HCT116 (cell line): ENCODE measurements around the gene SNX9. TPM values are rescaled to one million over a fixed set of nuclear protein-coding genes. Genes with fewer than 3 reads are reported as not detected.
"Not testable (repeated sequence)": the region's sequence is repeated elsewhere in the genome, so short reads cannot be mapped to it uniquely, and the experiment has no call there.

ENCODE experiments used
- ATAC-seq: fragments of 200-7000 bp; cut with Tn5 transposase; 2 replicates; pipeline ENCODE4 v1.9.1; 2020; ENCODE audit warnings: mild to moderate bottlenecking, moderate library complexity
- BruUV-seq: library from RNA; stranded (reverse); fragments of 400-500 nt; replicated peaks from 2 replicates; lab custom pipeline; 2021; lab: Mats Ljungman, UMichigan
- CTCF ChIA-PET: fragments of 300-600 bp; sonication (Branson Sonifier 250); formaldehyde crosslinking; loops from one replicate; lab custom pipeline; 2021; ENCODE audit warnings: antibody characterized with exemption; lab: Charles Lee
- POLR2A ChIA-PET: fragments of 300-600, 350-600 bp; sonication (Branson Sonifier 250); formaldehyde crosslinking; loops from one replicate; lab custom pipeline; 2021; ENCODE audit warnings: antibody characterized with exemption; lab: Charles Lee
- RAD21 ChIA-PET, 2 experiments: fragments of 300-600 bp; sonication (Branson Sonifier 250); formaldehyde crosslinking; loops; one replicate each; lab custom pipeline; 2023; ENCODE audit warnings: low total read pairs in 2 of 2; ENCODE audit not compliant: uncharacterized antibody in 2 of 2, unreplicated experiment in 2 of 2, low non-redundant PET in 1 of 2; lab: Charles Lee
- DNase-seq: peaks from one replicate; pipeline ENCODE4 v3.0.0-alpha.2; 2010; ENCODE audit warnings: low read depth, low spot score
- H2AFZ ChIP-seq: fragments of 200-600 bp; shearing (Covaris generic), sonication (generic); 2 replicates; pipeline ENCODE4 v1.6.1; 2017; ENCODE audit warnings: low read depth, mixed run types, mixed read lengths, antibody characterized with exemption, low read length; ENCODE audit not compliant: poor library complexity, severe bottlenecking
- H3K27ac ChIP-seq: 2 replicates; pipeline ENCODE4 v1.5.1; 2012; ENCODE audit warnings: low read depth, low read length
- H3K27me3 ChIP-seq: fragments of 200-600 bp; sonication (generic); 2 replicates; pipeline ENCODE4 v1.6.1; 2016; ENCODE audit warnings: mixed run types, low read length, mixed read lengths; ENCODE audit not compliant: insufficient read depth
- H3K36me3 ChIP-seq, 2 experiments: fragments of 200-500 bp in 1 of 2; fragments of 200-600 bp in 1 of 2; sonication (Bioruptor generic) in 1 of 2; sonication (generic) in 1 of 2; 2 replicates each; pipeline versions ENCODE4 v1.5.1 to v1.6.1; 2014 to 2016; ENCODE audit warnings: low read length in 2 of 2, inconsistent platforms in 1 of 2, mixed read lengths in 1 of 2, mixed run types in 1 of 2; ENCODE audit not compliant: insufficient read depth in 2 of 2, control insufficient read depth in 1 of 2
- H3K4me1 ChIP-seq, 2 experiments: fragments of 200-600 bp in 1 of 2; sonication (generic) in 1 of 2; 2 replicates each; pipeline versions ENCODE4 v1.5.1 to v1.6.1; 2012 to 2017; ENCODE audit warnings: low read length in 2 of 2, inconsistent platforms in 1 of 2, mild to moderate bottlenecking in 1 of 2, mixed read lengths in 1 of 2, mixed run types in 1 of 2, moderate library complexity in 1 of 2; ENCODE audit not compliant: insufficient read depth in 2 of 2, control insufficient read depth in 1 of 2
- H3K4me2 ChIP-seq: fragments of 200-600 bp; sonication (generic); 2 replicates; pipeline ENCODE4 v1.6.1; 2017; ENCODE audit warnings: mixed run types, low read length, mixed read lengths
- H3K4me3 ChIP-seq, 2 experiments: fragments of 200-600 bp in 1 of 2; sonication (generic) in 1 of 2; replicated peaks in 1 of 2; 2 replicates each; pipeline ENCODE4 v1.5.1; 2011 to 2016; ENCODE audit warnings: low read length in 2 of 2, control low read depth in 1 of 2, low read depth in 1 of 2, mild to moderate bottlenecking in 1 of 2, mixed read lengths in 1 of 2, mixed run types in 1 of 2
- H3K79me2 ChIP-seq: fragments of 200-600 bp; sonication (generic); 2 replicates; pipeline ENCODE4 v1.6.1; 2017; ENCODE audit warnings: mild to moderate bottlenecking, mixed run types, low read length, moderate library complexity, mixed read lengths; ENCODE audit not compliant: insufficient read depth
- H3K9ac ChIP-seq: fragments of 200-600 bp; sonication (generic); 2 replicates; pipeline ENCODE4 v1.6.1; 2016; ENCODE audit warnings: low read length, mixed read lengths
- H3K9me2 ChIP-seq: fragments of 200-600 bp; sonication (generic), shearing (Covaris generic); 2 replicates; pipeline ENCODE4 v1.6.1; 2017; ENCODE audit warnings: mixed run types, mild to moderate bottlenecking, moderate library complexity; ENCODE audit not compliant: insufficient read depth
- H3K9me3 ChIP-seq, 2 experiments: fragments of 200-500 bp in 1 of 2; fragments of 200-600 bp in 1 of 2; sonication (Bioruptor generic) in 1 of 2; sonication (generic) in 1 of 2; 2 replicates each; pipeline ENCODE4 v1.6.1; 2014 to 2017; ENCODE audit warnings: low read length in 2 of 2, mixed read lengths in 2 of 2, inconsistent platforms in 1 of 2, low read depth in 1 of 2, mild to moderate bottlenecking in 1 of 2, mixed run types in 1 of 2, moderate library complexity in 1 of 2; ENCODE audit not compliant: control insufficient read depth in 1 of 2, insufficient read depth in 1 of 2
- H4K20me1 ChIP-seq: fragments of 200-600 bp; sonication (generic), shearing (Covaris generic); 2 replicates; pipeline ENCODE4 v1.6.1; 2017; ENCODE audit warnings: mixed run types, mild to moderate bottlenecking, moderate library complexity; ENCODE audit not compliant: insufficient read depth
- EGR1 ChIP-seq: IDR thresholded peaks from 2 replicates; pipeline ENCODE4 v1.6.1; 2012; ENCODE audit warnings: low read depth
- RAD21 ChIP-seq: IDR thresholded peaks from 2 replicates; pipeline ENCODE4 v1.6.1; 2012; ENCODE audit warnings: low read depth, mild to moderate bottlenecking
- TCF7L2 ChIP-seq: IDR thresholded peaks from 2 replicates; pipeline ENCODE4 v1.7.0; 2011; ENCODE audit warnings: borderline replicate concordance, inconsistent platforms; ENCODE audit not compliant: insufficient read depth, insufficient read length; ENCODE audit errors: extremely low read depth
- ZFX ChIP-seq: fragments of 450-650 bp; IDR thresholded peaks from 2 replicates; pipeline ENCODE4 v1.6.1; 2017
- intact Hi-C: fragments of 100-400 bp; cut with micrococcal nuclease; formaldehyde crosslinking; loops from 2 replicates; pipeline ENCODE4 v1.10.0; 2022
- total RNA-seq: library from RNA; stranded (reverse); gene quantifications from one replicate; pipeline ENCODE4 v1.2.1, GENCODE V29; 2021; ENCODE audit not compliant: unreplicated experiment
- TF ChIP-seq, protein P1 (sequence below), 3 experiments: fragments of 200-600 bp in 1 of 3; sonication (generic) in 1 of 3; IDR thresholded peaks in 2 of 3; conservative IDR thresholded peaks in 1 of 3; 2 replicates each; pipeline ENCODE4 v1.5.1; 2012 to 2017; ENCODE audit warnings: low read depth in 2 of 3, low read length in 2 of 3, antibody characterized with exemption in 1 of 3, borderline replicate concordance in 1 of 3, control low read depth in 1 of 3, mild to moderate bottlenecking in 1 of 3, mixed read lengths in 1 of 3, mixed run types in 1 of 3, moderate library complexity in 1 of 3; ENCODE audit not compliant: insufficient read depth in 1 of 3

SNX9 gene
- total RNA-seq, 1 experiment from 2014 or later, result 42.5 TPM

DNA sequence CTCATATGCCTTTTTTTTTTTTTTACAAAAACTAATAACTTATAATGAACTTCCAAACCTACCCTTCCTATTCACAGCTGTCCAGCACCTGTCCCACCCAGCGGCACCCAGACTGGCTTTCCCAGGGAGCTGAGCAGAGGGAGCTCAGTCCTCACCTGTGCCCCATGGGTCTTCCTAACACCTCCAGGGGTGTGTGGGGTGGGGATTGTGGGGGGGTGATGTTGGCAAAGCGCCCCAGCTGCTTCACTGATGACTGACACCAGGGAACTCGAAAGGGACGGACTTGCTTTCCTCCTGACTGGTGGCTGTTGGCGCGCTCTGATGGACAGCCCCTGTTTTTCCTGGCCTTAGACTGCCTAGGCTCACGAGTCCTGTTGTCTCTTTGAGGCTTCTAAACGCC lies 144.4 kb downstream of the SNX9 start:
- ATAC-seq (no peak), DNase-seq (no peak)
- ChIA-PET RAD21 (no interaction called here), CTCF (no interaction called here), POLR2A (no interaction called here)
- intact Hi-C loops, result no loop called here
- Histone ChIP-seq H3K79me2 (no peaks in the 10 kb centered on the region), H3K4me3 (no peak overlapping the region), H3K36me3 (no peaks in the 10 kb centered on the region), H3K27me3 (no peaks in the 10 kb centered on the region), H3K27ac (no peak overlapping the region), H3K4me1 (peaks cover 9% of the 10 kb centered on the region in 2 experiments; a peak in 3 of 4 replicates), H3K9me2 (no peaks in the 10 kb centered on the region), H3K9me3 (no peaks in the 10 kb centered on the region), H2AFZ (no peak overlapping the region), H3K4me2 (no peak overlapping the region), H4K20me1 (no peaks in the 10 kb centered on the region), H3K9ac (no peak overlapping the region)
- BruUV-seq, result no TSS peak
- TF ChIP-seq EGR1 (no peak), ZFX (no peak), TCF7L2 (no peak), RAD21 (no peak)
- TF ChIP-seq, protein P1, sequence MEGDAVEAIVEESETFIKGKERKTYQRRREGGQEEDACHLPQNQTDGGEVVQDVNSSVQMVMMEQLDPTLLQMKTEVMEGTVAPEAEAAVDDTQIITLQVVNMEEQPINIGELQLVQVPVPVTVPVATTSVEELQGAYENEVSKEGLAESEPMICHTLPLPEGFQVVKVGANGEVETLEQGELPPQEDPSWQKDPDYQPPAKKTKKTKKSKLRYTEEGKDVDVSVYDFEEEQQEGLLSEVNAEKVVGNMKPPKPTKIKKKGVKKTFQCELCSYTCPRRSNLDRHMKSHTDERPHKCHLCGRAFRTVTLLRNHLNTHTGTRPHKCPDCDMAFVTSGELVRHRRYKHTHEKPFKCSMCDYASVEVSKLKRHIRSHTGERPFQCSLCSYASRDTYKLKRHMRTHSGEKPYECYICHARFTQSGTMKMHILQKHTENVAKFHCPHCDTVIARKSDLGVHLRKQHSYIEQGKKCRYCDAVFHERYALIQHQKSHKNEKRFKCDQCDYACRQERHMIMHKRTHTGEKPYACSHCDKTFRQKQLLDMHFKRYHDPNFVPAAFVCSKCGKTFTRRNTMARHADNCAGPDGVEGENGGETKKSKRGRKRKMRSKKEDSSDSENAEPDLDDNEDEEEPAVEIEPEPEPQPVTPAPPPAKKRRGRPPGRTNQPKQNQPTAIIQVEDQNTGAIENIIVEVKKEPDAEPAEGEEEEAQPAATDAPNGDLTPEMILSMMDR (IDR thresholded peaks at IDR 0.05 in 2 of 3, conservative IDR thresholded peaks at IDR 0.05 in 1 of 3; ENCODE audit: borderline replicate concordance in 1 of 3, insufficient read depth in 1 of 3, low read depth in 2 of 3, low read length in 2 of 3), result no peak

- H3K9ac ChIP-seq, POLR2A ChIA-PET, intact Hi-C loops, H3K27ac ChIP-seq, RAD21 ChIA-PET, H3K27me3 ChIP-seq, H3K4me2 ChIP-seq, H4K20me1 ChIP-seq, ATAC-seq, BruUV-seq, DNase-seq, H3K4me3 ChIP-seq, H3K79me2 ChIP-seq, H3K9me2 ChIP-seq, H3K9me3 ChIP-seq, H3K36me3 ChIP-seq, H2AFZ ChIP-seq: not testable (repeated sequence)
- H3K4me1 ChIP-seq, result peaks cover 9 to 17% of the 10 kb centered on the region in 2 experiments; a peak in 3 of 4 replicates
- CTCF ChIA-PET, result interaction anchor here (0.8 kb wide), 1 partner anchor 54 kb away, joined by 3 read pairs; no protein-coding TSS in a partner anchor
Observed at GRCh38 chr6:157972177-157972576, 149.1 kb downstream of the SNX9 start.
